Mucosa of rectum (tissue), 2 donors: ENCODE results near the gene MS4A14.
A peak's percentile ranks its signal among the peaks of the same experiment; 100 is the strongest.
"Not testable (repeated sequence)": the region's sequence is repeated elsewhere in the genome, so short reads cannot be mapped to it uniquely, and the experiment has no call there.

Experiments
- H3K27ac ChIP-seq, 2 donors: one replicate each; pipeline ENCODE4 v1.7.0; 2013; ENCODE audit warnings: inconsistent platforms in 2 of 2, low read depth in 2 of 2, low read length in 2 of 2
- H3K27me3 ChIP-seq, 2 donors: one replicate each; pipeline ENCODE4 v1.7.0; 2013; ENCODE audit warnings: low read length in 2 of 2; ENCODE audit not compliant: control insufficient read depth in 2 of 2, insufficient read depth in 2 of 2
- H3K36me3 ChIP-seq, 2 donors: one replicate each; pipeline ENCODE4 v1.7.0; 2013; ENCODE audit warnings: low read length in 2 of 2; ENCODE audit not compliant: control insufficient read depth in 2 of 2, insufficient read depth in 2 of 2
- H3K4me1 ChIP-seq, 2 donors: one replicate each; pipeline ENCODE4 v1.7.0; 2013; ENCODE audit warnings: low read length in 2 of 2, mild to moderate bottlenecking in 1 of 2; ENCODE audit not compliant: control insufficient read depth in 2 of 2, insufficient read depth in 2 of 2
- H3K4me3 ChIP-seq, 2 donors: one replicate each; pipeline ENCODE4 v1.7.0; 2013; ENCODE audit warnings: low read length in 2 of 2
- H3K9ac ChIP-seq, 2 donors: one replicate each; pipeline ENCODE4 v1.7.0; 2013; ENCODE audit warnings: low read length in 2 of 2, low read depth in 1 of 2, mild to moderate bottlenecking in 1 of 2
- H3K9me3 ChIP-seq, 2 donors: one replicate each; pipeline ENCODE4 v1.7.0; 2013; ENCODE audit warnings: low read length in 2 of 2; ENCODE audit not compliant: control insufficient read depth in 2 of 2
- donor health status: healthy.
- donor health status: Normal muscosa, but diverticular disease.

The MS4A14 gene

GRCh38 chr11:60429272-60429671 is 33.0 kb downstream of the MS4A14 start, which contains the start of gene MS4A5:
MS4A5 (plus strand) TSS chr11:60429572; CDS start chr11:60429675, 103 bp downstream.
- H3K27ac ChIP-seq: no peak within 1 kb of the TSS
- H3K4me3 ChIP-seq: no peak within 1 kb of the TSS
- H3K4me1 ChIP-seq: no peaks in the 10 kb centered on the region
- H3K27me3 ChIP-seq: peaks cover 0 to 7% of the 10 kb centered on the region in 2 donors
- no peaks in the 10 kb centered on the region for H3K36me3 ChIP-seq
- no peak within 1 kb of the TSS for H3K9ac ChIP-seq
- no peaks in the 10 kb centered on the region for H3K9me3 ChIP-seq

GRCh38 chr11:60431251-60431650 is 35.0 kb downstream of the MS4A14 start:
- Histone ChIP-seq H3K4me3 (no peak overlapping the region), H3K36me3 (no peaks in the 10 kb centered on the region), H3K27ac (no peak overlapping the region), H3K27me3 (peaks cover 0 to 7% of the 10 kb centered on the region in 2 donors), H3K4me1 (no peaks in the 10 kb centered on the region), H3K9ac (no peak overlapping the region), H3K9me3 (no peaks in the 10 kb centered on the region)

- Histone ChIP-seq H3K4me1 (no peaks in the 10 kb centered on the region), H3K27ac (no peak overlapping the region), H3K36me3 (no peaks in the 10 kb centered on the region), H3K27me3 (peaks cover 0 to 7% of the 10 kb centered on the region in 2 donors), H3K9me3 (no peaks in the 10 kb centered on the region), H3K9ac (no peak overlapping the region), H3K4me3 (no peak overlapping the region)
These were observed 37.1 kb downstream of the MS4A14 start for GRCh38 chr11:60433401-60433800.

- Histone ChIP-seq H3K27ac (no peak overlapping the region), H3K4me3 (peak overlapping the region in 1 of 2 donors; percentile 50), H3K27me3 (no peaks in the 10 kb centered on the region), H3K4me1 (no peaks in the 10 kb centered on the region), H3K9me3 (no peaks in the 10 kb centered on the region), H3K36me3 (no peaks in the 10 kb centered on the region), H3K9ac (no peak overlapping the region)
These were observed 50.8 kb downstream of the MS4A14 start for GRCh38 chr11:60447070-60447469.

GRCh38 chr11:60447846-60448245 is 51.6 kb downstream of the MS4A14 start:
- H3K4me3 ChIP-seq: no peak overlapping the region
- H3K36me3 ChIP-seq: no peaks in the 10 kb centered on the region
- H3K4me1 ChIP-seq: no peaks in the 10 kb centered on the region
- no peaks in the 10 kb centered on the region for H3K27me3 ChIP-seq
- no peak overlapping the region for H3K27ac ChIP-seq
- no peak overlapping the region for H3K9ac ChIP-seq
- H3K9me3 ChIP-seq: no peaks in the 10 kb centered on the region

GRCh38 chr11:60451185-60451584 is 54.9 kb downstream of the MS4A14 start:
- H3K27ac ChIP-seq, H3K9ac ChIP-seq, H3K27me3 ChIP-seq, H3K9me3 ChIP-seq, H3K36me3 ChIP-seq, H3K4me3 ChIP-seq, H3K4me1 ChIP-seq: not testable (repeated sequence)

- H3K27me3 ChIP-seq: no peaks in the 10 kb centered on the region
- H3K27ac ChIP-seq: no peak overlapping the region
- no peaks in the 10 kb centered on the region for H3K36me3 ChIP-seq
- H3K9ac ChIP-seq: no peak overlapping the region
- H3K4me3 ChIP-seq: no peak overlapping the region
- H3K4me1 ChIP-seq: no peaks in the 10 kb centered on the region
- no peaks in the 10 kb centered on the region for H3K9me3 ChIP-seq
These were observed 58.0 kb downstream of the MS4A14 start for GRCh38 chr11:60454212-60454611.

- no peaks in the 10 kb centered on the region for H3K4me1 ChIP-seq
- no peaks in the 10 kb centered on the region for H3K9me3 ChIP-seq
- H3K27me3 ChIP-seq: no peaks in the 10 kb centered on the region
- no peaks in the 10 kb centered on the region for H3K36me3 ChIP-seq
- H3K4me3 ChIP-seq: peak within 1 kb of the TSS in 1 of 2 donors; percentile 42
- peak within 1 kb of the TSS in 1 of 2 donors; percentile 9 for H3K27ac ChIP-seq
- peak within 1 kb of the TSS in 1 of 2 donors; percentile 41 for H3K9ac ChIP-seq
These were observed 59.3 kb downstream of the MS4A14 start, which contains the start of gene MS4A1 for GRCh38 chr11:60455531-60456042. MS4A1 (plus strand) TSS chr11:60455847; CDS start chr11:60462375, 6,528 bp downstream.

GRCh38 chr11:60457576-60457975 is 61.3 kb downstream of the MS4A14 start:
- H3K9ac ChIP-seq: no peak overlapping the region
- no peak overlapping the region for H3K27ac ChIP-seq
- H3K4me3 ChIP-seq: peak overlapping the region in 1 of 2 donors; percentile 46
- H3K9me3 ChIP-seq: no peaks in the 10 kb centered on the region
- no peaks in the 10 kb centered on the region for H3K4me1 ChIP-seq
- no peaks in the 10 kb centered on the region for H3K27me3 ChIP-seq
- H3K36me3 ChIP-seq: no peaks in the 10 kb centered on the region

GRCh38 chr11:60459345-60459744 is 63.1 kb downstream of the MS4A14 start:
- Histone ChIP-seq H3K9me3 (no peaks in the 10 kb centered on the region), H3K4me3 (no peak overlapping the region), H3K36me3 (no peaks in the 10 kb centered on the region), H3K4me1 (no peaks in the 10 kb centered on the region), H3K9ac (no peak overlapping the region), H3K27me3 (no peaks in the 10 kb centered on the region), H3K27ac (no peak overlapping the region)
